Measurements from ENCODE around the gene APH1B.

APH1B gene

DNA sequence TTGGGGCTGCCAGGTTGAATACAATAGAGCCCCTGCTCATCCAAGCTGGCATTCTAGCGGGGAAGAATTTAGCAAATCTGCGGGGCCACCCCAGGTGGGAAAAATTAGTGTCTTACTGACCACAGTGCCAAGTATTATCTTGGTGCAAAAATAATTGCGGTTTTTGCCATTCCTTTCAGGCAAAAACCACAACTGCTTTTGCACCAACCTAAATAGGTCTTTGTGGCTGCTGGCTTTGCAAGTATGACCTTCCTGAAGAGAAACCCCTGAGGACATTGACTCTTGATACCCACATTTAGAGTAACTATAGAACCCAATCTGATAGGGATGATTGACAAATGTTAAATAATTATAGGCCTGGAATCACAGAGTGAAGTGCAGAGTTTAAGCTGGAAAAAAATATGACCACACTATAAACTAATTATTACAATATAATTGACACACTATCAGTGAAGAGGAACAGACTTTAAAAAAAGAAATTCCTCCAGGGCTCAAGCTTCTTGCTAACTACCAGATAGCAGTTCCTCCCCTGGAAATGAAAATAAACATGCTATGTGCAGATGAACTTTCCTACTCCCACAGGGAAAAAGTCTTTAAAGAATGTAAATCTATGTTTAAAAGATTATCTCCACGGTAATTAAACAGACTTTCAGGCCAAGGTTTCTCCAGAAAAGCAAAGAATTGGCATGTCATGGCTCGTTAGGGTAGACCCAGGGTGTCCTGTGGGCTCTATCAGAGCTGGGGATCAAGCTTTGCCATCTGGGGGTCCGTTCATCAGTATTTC is 69.9 kb downstream of the APH1B start:
- Histone ChIP-seq H3K4me3 (ENCODE audit: low read depth, low read length) (no peak overlapping the region), H3K27ac (no peak overlapping the region), H3K27me3 (replicated peaks) (no peaks in the 10 kb centered on the region), H3K36me3 (replicated peaks) (no peaks in the 10 kb centered on the region)
- no peak for TF ChIP-seq CTCF (IDR thresholded peaks at IDR 0.05; ENCODE audit: low read depth, low read length, missing control alignments)
- in situ Hi-C loops (cut with HindIII; ENCODE audit: low pct_ligation_motif_present, low sequenced_read_pairs): no loop called here
- DNase-seq: no peak

DNA sequence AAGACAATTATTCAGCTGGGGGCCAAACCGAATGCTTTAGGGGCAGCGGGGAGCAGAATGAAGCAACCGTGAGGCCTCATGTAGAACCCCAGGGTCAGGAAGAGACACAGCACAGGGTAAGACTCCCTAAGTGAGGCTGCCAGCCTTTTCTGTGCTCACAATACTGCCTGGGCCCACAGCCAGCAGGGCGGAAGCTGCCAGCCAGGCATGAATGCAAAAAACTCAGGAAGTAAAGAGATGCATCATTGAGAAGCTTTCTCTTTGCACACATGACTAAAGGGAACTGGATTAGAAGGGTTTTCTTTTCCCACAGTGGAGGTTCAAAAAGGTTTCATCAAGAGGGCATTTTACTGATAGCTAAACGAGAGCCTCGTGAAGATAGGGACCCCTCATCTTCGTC is 71.0 kb downstream of the APH1B start:
- peak; percentile 43 for DNase-seq
- no peaks in the 10 kb centered on the region for H3K36me3 ChIP-seq (replicated peaks)
- no peaks in the 10 kb centered on the region for H3K27me3 ChIP-seq (replicated peaks)
- TF ChIP-seq CTCF (IDR thresholded peaks at IDR 0.05; ENCODE audit: low read depth, low read length, missing control alignments): no peak
- in situ Hi-C loops (cut with HindIII; ENCODE audit: low pct_ligation_motif_present, low sequenced_read_pairs): no loop called here
- no peak overlapping the region for H3K4me3 ChIP-seq (ENCODE audit: low read depth, low read length)
- H3K27ac ChIP-seq: peak overlapping the region; percentile 49

- no peak overlapping the region for H3K27ac ChIP-seq
- H3K4me3 ChIP-seq (ENCODE audit: low read depth, low read length): no peak overlapping the region
- DNase-seq: no peak
- no peak for TF ChIP-seq CTCF (IDR thresholded peaks at IDR 0.05; ENCODE audit: low read depth, low read length, missing control alignments)
- H3K36me3 ChIP-seq (replicated peaks): no peaks in the 10 kb centered on the region
- H3K27me3 ChIP-seq (replicated peaks): no peaks in the 10 kb centered on the region
- in situ Hi-C loops (cut with HindIII; ENCODE audit: low pct_ligation_motif_present, low sequenced_read_pairs): no loop called here
These were observed 71.8 kb downstream of the APH1B start for GRCh38 chr15:63349156-63349555.

GRCh38 chr15:63349621-63350020 is 72.2 kb downstream of the APH1B start:
- Histone ChIP-seq H3K27me3 (replicated peaks) (no peaks in the 10 kb centered on the region), H3K4me3 (ENCODE audit: low read depth, low read length) (no peak overlapping the region), H3K27ac (no peak overlapping the region), H3K36me3 (replicated peaks) (no peaks in the 10 kb centered on the region)
- in situ Hi-C loops (cut with HindIII; ENCODE audit: low pct_ligation_motif_present, low sequenced_read_pairs): no loop called here
- DNase-seq: no peak
- TF ChIP-seq CTCF (IDR thresholded peaks at IDR 0.05; ENCODE audit: low read depth, low read length, missing control alignments): no peak

GRCh38 chr15:63350178-63350621 is 72.8 kb downstream of the APH1B start:
- no peaks in the 10 kb centered on the region for H3K27me3 ChIP-seq (replicated peaks)
- H3K27ac ChIP-seq: no peak overlapping the region
- H3K36me3 ChIP-seq (replicated peaks): no peaks in the 10 kb centered on the region
- H3K4me3 ChIP-seq (ENCODE audit: low read depth, low read length): no peak overlapping the region
- in situ Hi-C loops (cut with HindIII; ENCODE audit: low pct_ligation_motif_present, low sequenced_read_pairs): no loop called here
- TF ChIP-seq CTCF (IDR thresholded peaks at IDR 0.05; ENCODE audit: low read depth, low read length, missing control alignments): no peak
- no peak for DNase-seq

DNA sequence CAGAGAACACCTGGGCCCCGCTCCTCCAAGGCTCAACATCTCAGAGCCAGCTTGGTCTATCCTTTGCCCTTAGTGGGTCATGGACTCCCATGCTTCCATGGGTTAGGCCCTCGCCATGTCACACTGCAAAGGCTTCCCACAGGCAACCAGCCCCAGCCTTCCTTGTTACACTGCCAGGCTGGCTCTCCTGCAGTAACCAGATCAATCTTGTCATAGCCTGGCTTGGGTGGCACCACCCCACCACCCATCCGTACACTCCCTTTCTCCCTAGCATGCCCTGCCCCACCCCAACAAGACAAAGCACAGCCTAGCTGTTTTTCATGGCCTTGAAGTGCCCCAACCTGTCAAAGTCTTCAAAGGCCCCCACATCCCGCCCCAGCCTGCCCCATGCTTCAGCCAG is 73.8 kb downstream of the APH1B start:
- no peak for TF ChIP-seq CTCF (IDR thresholded peaks at IDR 0.05; ENCODE audit: low read depth, low read length, missing control alignments)
- Histone ChIP-seq H3K27ac (no peak overlapping the region), H3K36me3 (replicated peaks) (no peaks in the 10 kb centered on the region), H3K27me3 (replicated peaks) (no peaks in the 10 kb centered on the region), H3K4me3 (ENCODE audit: low read depth, low read length) (no peak overlapping the region)
- DNase-seq: no peak
- in situ Hi-C loops (cut with HindIII; ENCODE audit: low pct_ligation_motif_present, low sequenced_read_pairs): no loop called here

Measured in brain microvascular endothelial cell (primary cell).